IPS DF 4.7 (cell line): ENCODE measurements around the gene PROM1.
A peak's percentile ranks its signal among the peaks of the same experiment; 100 is the strongest.

ENCODE experiments used
- DNase-seq: peaks from one replicate; pipeline ENCODE4 v3.0.0-alpha.2; 2013; ENCODE audit warnings: low spot score; ENCODE audit errors: extremely low read depth

Gene PROM1

DNA sequence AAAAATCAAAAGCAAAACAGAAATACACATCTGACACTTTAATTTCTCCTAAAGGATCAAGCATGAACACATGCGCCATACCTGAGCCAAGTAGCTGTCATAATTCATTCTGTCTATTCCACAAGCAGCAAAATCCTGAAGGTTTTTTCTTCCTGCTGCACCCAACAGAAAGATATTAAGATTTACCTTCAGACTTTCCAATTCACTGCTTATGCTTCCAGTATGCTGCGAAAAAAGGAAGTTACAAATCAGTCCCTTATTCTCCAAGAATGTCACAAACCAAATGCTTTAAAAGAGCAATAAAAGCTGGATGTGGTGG is 91.7 kb downstream of the PROM1 start:
- no peak for DNase-seq

- no peak for DNase-seq
Observed at GRCh38 chr4:15990570-15991285, 93.1 kb downstream of the PROM1 start.

- no peak for DNase-seq
Observed at GRCh38 chr4:15989424-15989823, 94.4 kb downstream of the PROM1 start.

GRCh38 chr4:15988222-15988621 is 95.6 kb downstream of the PROM1 start:
- no peak for DNase-seq

DNA sequence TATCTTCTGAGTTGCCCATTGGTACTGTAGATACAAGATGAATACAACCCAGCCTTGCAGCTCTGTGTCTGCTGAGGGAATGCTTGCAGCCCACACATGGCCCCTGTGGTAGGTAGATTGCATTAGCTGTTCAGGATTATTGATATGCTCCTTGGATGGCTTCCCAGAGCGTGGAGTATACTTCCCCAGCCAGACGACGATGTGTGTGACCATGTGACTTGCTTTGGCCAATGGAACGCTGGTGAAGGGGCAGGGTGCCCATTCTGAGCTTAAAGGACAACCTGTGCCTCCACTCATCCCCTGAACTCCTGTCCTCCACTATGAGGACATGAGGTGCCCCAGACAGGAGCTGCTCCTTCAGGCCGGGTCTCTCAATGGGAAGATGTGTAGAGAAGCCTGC is 96.9 kb downstream of the PROM1 start:
- no peak for DNase-seq

DNA sequence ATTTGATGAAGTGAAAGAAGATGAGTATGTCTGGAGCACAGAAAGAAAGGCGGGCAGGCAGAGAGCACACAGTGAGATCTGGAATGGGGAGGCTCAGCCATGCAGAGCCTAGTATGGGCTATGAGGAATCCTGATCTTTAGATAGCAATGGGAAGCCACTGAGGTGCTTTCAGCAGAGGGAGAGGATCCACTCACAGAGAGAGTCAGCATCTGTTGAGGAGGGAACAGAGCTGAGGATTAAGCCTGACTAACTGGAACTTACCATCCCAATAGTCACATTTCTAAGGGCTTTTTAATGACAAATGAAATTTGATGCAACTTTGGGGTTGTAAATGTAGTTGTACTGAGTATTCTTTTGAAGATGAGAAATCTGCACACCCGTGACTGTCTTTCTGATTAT is 100.2 kb downstream of the PROM1 start:
- no peak for DNase-seq

DNA sequence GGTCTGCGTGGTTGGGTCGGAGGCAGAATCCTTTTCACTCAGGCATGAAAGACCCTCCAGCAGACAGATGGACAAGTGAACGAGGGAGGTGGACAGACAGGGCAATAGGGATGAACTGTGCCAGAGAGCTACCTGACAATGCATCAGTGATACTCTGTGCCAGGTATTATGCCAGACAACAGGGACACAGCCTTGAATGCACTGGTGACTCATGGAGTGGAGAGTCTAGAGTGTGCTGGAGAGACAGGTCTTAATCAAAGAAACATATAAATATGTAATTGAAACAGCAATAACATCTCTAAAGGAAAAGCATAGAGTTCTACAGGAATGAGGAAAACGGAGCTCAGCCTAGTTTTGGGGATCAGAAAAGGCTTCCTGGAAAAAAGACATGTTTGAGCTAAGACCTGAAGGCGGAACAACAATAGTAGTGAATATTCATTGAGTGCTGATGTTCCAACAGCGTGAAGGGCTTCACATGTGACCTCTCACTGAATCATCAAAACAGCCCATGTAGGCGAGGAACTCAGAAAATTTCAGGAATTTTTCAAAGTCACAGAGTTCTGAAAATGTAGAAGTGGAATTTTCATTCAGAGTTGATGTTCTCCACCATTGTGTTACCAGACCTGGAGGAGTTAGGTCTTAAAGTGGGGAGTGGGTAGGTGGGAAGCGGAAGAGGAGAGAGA is 100.8 kb downstream of the PROM1 start:
- DNase-seq, result no peak

- no peak for DNase-seq
Observed at GRCh38 chr4:15976456-15977447, 107.1 kb downstream of the PROM1 start.

DNA sequence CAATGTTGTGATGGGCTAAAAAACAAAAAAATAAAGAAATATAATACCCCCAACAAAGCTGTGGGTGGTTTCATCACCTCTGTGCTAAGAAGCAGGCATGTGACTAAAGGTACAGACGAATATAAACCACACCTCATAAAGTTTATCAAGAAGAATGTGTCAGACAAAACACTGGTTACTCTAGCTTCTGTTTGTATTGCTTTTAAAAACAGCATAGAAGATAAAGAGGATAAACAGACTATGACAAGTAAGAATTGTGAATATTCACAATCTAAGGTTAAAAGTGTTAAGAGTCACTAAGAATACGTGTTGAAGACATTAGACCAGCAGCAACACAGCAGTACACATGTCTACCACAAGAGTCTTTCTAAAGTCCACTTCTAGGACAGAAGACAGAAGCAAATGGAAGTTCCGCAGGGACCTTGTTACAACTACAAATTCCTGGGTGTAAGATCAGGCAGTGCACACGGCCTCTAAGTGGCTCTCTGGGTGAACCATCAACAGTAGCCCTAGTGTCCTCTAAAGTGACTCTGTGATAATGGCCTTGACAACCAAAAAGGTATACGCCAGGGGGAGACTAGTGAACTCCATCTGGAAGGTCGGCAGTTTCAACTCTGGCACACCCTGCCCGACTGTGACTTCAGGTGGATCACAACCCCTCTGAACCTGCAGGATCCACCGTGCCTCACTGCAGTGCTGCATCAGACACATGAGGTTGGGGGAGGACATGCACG is 112.6 kb downstream of the PROM1 start:
- no peak for DNase-seq

GRCh38 chr4:15968551-15969300 is 115.1 kb downstream of the PROM1 start:
- no peak for DNase-seq

DNA sequence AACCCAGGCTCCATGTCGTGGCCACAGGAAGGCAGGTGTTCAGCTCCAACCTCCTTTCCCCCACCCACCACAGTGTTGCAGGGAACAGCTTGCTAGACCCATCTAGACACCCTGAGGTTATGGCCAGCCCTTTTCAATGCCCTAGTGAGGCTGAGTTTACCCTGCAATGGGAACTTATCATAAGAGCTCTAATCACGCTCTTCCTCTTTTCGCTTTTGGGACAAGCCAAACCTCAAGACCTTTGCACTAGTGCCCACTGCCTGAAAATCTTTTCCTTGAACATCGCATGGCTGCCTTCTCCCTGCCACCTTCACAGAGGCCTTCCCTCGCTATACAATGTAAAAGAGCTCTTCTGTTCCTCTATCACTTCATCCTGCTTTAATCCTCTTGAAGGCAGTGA is 118.5 kb downstream of the PROM1 start:
- no peak for DNase-seq

DNA sequence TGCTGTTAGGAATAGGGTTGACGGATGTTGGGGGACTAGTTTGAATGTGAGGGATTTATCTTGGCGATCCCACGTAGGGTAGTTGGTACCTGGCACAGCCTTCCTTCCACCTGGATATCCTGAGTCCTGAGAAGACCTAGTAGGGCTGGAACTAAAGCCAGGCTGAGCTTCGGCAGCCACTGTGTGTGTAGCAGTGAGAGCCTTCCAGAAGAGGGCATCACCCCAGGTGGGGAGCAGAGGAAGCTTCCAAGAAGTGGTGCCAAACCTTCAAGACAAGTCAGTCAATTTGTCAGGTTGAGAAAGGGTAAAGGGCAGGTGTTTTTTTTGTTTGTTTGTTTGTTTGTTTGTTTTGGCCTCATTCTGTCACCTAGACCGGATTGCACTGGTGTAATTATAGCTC is 119.7 kb downstream of the PROM1 start:
- DNase-seq, result no peak

GRCh38 chr4:15963576-15963975 is 120.2 kb downstream of the PROM1 start:
- DNase-seq, result no peak

GRCh38 chr4:15963001-15963451 is 120.8 kb downstream of the PROM1 start, which contains the start of gene FGFBP2:
Gene FGFBP2, minus strand, starts transcription at chr4:15963175. Its CDS starts 46 bp downstream, at chr4:15963129.
- no peak for DNase-seq

DNA sequence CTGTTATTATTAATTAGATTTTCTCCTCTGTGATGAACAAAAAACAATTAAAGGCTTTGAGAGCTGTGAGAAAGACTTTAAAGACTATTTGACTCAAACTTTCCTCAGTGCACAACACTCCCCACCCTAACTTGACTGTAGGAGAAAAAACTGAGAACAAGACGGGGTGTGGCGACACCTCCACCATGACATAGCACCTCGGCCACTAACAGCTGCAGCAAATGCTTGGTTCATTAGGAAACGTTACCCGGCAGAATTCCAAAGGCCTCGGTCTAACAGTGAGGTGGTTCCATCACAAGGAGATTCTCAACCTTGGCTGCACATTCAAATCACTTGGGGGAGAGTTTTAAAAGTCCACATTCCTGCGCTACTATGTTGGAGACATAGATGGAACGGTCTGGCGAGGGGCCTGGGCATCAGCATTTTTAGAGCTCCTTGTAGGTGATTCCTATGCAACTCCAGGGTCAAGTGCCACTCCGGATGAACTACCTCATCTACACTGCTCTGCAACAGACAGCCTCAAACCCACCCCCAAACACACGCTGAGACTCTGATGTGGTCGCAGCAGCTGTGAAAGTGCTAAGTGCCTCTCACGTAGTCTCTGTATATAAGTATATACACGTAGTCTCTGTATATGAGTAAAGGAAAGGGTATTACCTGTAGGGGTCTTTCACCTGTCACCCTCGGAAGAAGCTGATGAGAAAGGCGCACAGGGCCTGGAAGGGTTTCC is 121.9 kb downstream of the PROM1 start:
- DNase-seq, result no peak

GRCh38 chr4:15958562-15958961 is 125.3 kb downstream of the PROM1 start:
- DNase-seq, result no peak

GRCh38 chr4:15956179-15956850 is 127.5 kb downstream of the PROM1 start:
- peak; percentile 66 for DNase-seq

- no peak for DNase-seq
Observed at GRCh38 chr4:15955670-15956069, 128.2 kb downstream of the PROM1 start.

GRCh38 chr4:15953625-15954024 is 130.2 kb downstream of the PROM1 start:
- DNase-seq, result no peak
